Measurements from ENCODE around the gene KRT1. TPM values are rescaled to one million over a fixed set of nuclear protein-coding genes. Genes with fewer than 3 reads are reported as not detected.
A peak's percentile ranks its signal among the peaks of the same experiment; 100 is the strongest.

Gene KRT1
- total RNA-seq, 4 donors from 2014 or later, result 4,815 to 9,656 (median 5,822) TPM

GRCh38 chr12:52643233-52644077 is 36.8 kb downstream of the KRT1 start:
- Histone ChIP-seq H3K36me3 (no peaks in the 10 kb centered on the region), H3K9me3 (no peaks in the 10 kb centered on the region), H3K27ac (no peak overlapping the region), H3K4me3 (no peak overlapping the region), H3K27me3 (peaks cover 6% of the 10 kb centered on the region), H3K4me1 (peaks cover 8% of the 10 kb centered on the region)
- DNase-seq (ENCODE audit: low spot score in 2 of 2), result no peak
- TF ChIP-seq CTCF (IDR thresholded peaks at IDR 0.05) (no peak), POLR2A (IDR thresholded peaks at IDR 0.05) (no peak), POLR2AphosphoS5 (IDR thresholded peaks at IDR 0.05) (no peak), EP300 (IDR thresholded peaks at IDR 0.05) (no peak)
- 82% methylated on average over 10 of the region's 10 CpGs for WGBS

GRCh38 chr12:52641468-52641867 is 38.7 kb downstream of the KRT1 start:
- no peak for DNase-seq (ENCODE audit: low spot score in 2 of 2)
- no peak for TF ChIP-seq POLR2AphosphoS5 (IDR thresholded peaks at IDR 0.05)
- TF ChIP-seq CTCF (IDR thresholded peaks at IDR 0.05), result no peak
- TF ChIP-seq POLR2A (IDR thresholded peaks at IDR 0.05), result no peak
- no peak for TF ChIP-seq EP300 (IDR thresholded peaks at IDR 0.05)
- Histone ChIP-seq H3K27me3 (peaks cover 8% of the 10 kb centered on the region), H3K4me3 (no peak overlapping the region), H3K4me1 (peaks cover 8% of the 10 kb centered on the region), H3K36me3 (no peaks in the 10 kb centered on the region), H3K9me3 (no peaks in the 10 kb centered on the region), H3K27ac (no peak overlapping the region)
- WGBS, result 60% methylated on average over 4 of the region's 4 CpGs

- no peak for TF ChIP-seq CTCF (IDR thresholded peaks at IDR 0.05)
- no peak for TF ChIP-seq POLR2AphosphoS5 (IDR thresholded peaks at IDR 0.05)
- WGBS, result 82% methylated on average over 4 of the region's 4 CpGs
- Histone ChIP-seq H3K9me3 (no peaks in the 10 kb centered on the region), H3K27me3 (peaks cover 7% of the 10 kb centered on the region), H3K4me3 (no peak overlapping the region), H3K36me3 (no peaks in the 10 kb centered on the region), H3K4me1 (peaks cover 8% of the 10 kb centered on the region), H3K27ac (no peak overlapping the region)
- DNase-seq (ENCODE audit: low spot score in 2 of 2), result no peak
These were observed 42.9 kb downstream of the KRT1 start for GRCh38 chr12:52637299-52637698.

- WGBS, result 70% methylated on average over 5 of the region's 5 CpGs
- no peaks in the 10 kb centered on the region for H3K36me3 ChIP-seq
- peaks cover 4% of the 10 kb centered on the region for H3K27me3 ChIP-seq
- H3K4me1 ChIP-seq, result peaks cover 4% of the 10 kb centered on the region
- no peak overlapping the region for H3K4me3 ChIP-seq
- no peak overlapping the region for H3K27ac ChIP-seq
- no peak for TF ChIP-seq POLR2AphosphoS5 (IDR thresholded peaks at IDR 0.05)
- no peak for TF ChIP-seq CTCF (IDR thresholded peaks at IDR 0.05)
- TF ChIP-seq POLR2A (IDR thresholded peaks at IDR 0.05), result no peak
- no peak for DNase-seq (ENCODE audit: low spot score in 2 of 2)
- no peaks in the 10 kb centered on the region for H3K9me3 ChIP-seq
These were observed 43.5 kb downstream of the KRT1 start for GRCh38 chr12:52636592-52637258.

- TF ChIP-seq POLR2A (IDR thresholded peaks at IDR 0.05) (no peak), POLR2AphosphoS5 (IDR thresholded peaks at IDR 0.05) (no peak), EP300 (IDR thresholded peaks at IDR 0.05) (no peak), CTCF (IDR thresholded peaks at IDR 0.05) (no peak)
- Histone ChIP-seq H3K9me3 (no peaks in the 10 kb centered on the region), H3K36me3 (no peaks in the 10 kb centered on the region), H3K4me3 (no peak overlapping the region), H3K27ac (no peak overlapping the region), H3K27me3 (peaks cover 4% of the 10 kb centered on the region), H3K4me1 (peaks cover 4% of the 10 kb centered on the region)
- 86% methylated on average over 6 of the region's 6 CpGs for WGBS
- DNase-seq (ENCODE audit: low spot score in 2 of 2), result peak in 1 of 2 donors; percentile 62
These were observed 44.0 kb downstream of the KRT1 start for GRCh38 chr12:52636189-52636588.

Data from suprapubic skin (tissue), 4 donors.